NCI-H774 (cell line): Measurements from ENCODE around the gene ZNF425.
"Not testable (repeated sequence)": the region's sequence is repeated elsewhere in the genome, so short reads cannot be mapped to it uniquely, and the experiment has no call there.

Experiments
- DNase-seq: peaks from one replicate; lab custom pipeline; 2025; lab: John Stamatoyannopoulos, UW

ZNF425 gene, protein sequence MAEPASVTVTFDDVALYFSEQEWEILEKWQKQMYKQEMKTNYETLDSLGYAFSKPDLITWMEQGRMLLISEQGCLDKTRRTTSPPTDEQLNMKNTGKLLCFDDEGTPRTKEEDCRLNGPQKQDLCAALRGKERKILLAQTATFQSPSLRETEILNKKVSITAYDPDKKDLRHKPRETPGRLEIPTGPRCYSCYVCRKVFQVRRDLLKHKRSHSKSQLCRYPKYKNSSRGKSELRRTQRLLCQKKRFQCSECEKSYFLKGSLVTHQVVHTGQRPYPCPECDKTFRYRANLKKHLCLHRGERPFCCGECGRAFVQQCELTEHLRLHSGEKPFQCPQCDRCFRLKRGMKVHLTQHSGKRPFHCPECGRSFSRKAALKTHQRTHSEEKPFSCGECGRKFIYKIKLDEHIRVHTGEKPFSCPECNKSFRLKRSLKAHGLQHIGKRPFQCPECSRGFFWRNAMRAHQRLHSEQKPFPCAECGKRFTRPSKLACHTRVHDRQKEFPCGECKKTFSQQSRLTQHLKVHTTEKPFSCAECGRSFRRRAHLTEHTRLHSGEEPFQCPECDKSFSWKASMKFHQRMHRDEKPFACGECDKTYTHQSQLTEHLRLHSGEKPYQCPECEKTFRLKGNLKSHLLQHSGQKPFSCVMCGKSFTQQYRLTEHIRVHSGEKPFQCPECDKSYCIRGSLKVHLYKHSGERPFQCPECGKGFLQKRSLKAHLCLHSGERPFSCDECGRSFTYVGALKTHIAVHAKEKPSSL

DNA sequence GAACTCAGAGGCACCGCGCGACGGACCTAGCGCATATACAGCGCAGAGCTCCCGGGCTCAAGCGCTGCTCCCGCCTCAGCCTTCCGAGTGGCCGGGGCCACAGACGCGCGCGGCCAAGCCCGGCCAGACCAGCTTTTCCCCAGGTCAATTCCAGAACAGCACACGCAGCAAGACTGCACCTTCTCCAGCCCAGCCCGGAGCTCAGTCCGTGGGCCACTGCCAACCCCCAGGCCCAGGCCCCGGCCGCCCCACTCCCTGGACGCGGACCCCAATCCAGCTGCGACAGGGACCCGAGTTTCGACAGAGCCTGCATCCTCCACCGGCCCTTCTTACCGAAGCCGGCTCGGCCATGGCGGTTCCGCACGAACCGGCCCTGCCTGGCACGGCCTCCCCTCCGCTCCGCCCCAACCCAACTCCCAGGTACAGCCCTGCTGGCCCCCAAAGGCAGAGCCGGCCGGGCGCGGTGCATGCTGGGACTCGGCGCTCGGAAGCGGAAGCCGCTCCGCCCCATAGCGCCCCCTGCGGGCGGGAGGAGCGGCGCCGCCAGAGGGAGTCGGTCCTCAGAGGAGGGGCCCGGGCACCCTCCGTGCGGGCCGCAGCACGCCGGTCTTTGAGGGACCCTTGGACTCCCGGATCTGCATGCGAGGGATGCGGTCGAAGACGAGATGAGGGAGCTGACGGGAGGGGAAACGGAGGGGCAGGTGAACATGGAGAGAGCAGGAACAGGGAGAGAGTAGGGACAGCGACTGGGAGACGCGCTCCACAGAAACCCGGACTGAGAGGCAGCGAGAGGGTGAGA lies at the start of gene ZNF425:
Gene ZNF425, minus strand, starts transcription at position 462 of the 799 bp plus-strand sequence. Its CDS starts 111 bp downstream, at position 351.
- peak; percentile 86 for DNase-seq

DNA sequence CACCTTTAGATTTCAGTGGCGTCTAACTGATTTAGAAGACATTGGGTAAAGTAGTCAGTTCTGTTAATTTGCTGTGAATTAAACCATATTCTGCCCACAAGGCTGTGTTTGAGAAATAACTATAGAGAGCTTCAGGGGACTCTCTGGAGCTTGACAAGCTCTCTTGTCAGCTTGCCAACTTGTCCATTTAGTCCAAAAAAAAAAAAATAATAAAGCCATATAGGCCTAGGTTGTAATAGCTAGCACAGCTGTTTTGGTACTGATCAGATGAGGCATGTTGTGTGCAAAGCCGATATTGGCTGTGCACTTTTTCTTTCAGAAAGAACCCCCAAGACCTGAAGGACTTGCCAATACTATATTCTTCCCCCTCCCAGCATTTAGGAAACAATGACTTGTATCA lies 49.0 kb upstream of the ZNF425 start:
- no peak for DNase-seq

GRCh38 chr7:149172534-149172920 lies 46.4 kb upstream of the ZNF425 start:
- no peak for DNase-seq

DNA sequence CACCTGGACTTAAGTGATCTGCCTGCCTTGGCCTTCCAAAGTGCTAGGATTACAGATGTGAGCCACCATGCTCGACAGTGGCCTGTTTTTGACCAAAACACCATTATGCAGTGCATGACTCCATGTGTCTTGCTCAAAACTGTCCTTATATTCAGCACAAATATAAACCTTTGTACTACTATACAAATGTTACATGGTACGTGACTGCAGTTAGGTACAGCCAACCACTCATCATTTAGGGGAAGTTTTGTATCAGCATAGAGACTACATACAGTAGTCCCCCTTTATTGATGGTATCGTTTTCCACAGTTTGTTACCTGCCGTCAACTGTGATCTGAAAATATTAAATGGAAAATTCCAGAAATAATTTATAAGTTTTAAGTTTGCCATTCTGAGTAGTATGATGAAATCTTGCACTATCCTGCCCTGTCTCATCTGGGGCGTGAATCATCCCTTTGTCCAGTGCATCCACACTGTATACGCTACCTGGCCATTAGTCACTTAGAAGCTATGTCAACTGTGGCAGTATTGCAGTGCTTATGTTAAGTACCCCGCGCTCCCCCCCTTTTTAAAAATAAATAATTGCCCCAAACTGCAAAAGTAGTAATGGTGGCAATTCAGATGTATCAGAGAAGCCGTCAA lies 45.9 kb upstream of the ZNF425 start:
- no peak for DNase-seq

DNA sequence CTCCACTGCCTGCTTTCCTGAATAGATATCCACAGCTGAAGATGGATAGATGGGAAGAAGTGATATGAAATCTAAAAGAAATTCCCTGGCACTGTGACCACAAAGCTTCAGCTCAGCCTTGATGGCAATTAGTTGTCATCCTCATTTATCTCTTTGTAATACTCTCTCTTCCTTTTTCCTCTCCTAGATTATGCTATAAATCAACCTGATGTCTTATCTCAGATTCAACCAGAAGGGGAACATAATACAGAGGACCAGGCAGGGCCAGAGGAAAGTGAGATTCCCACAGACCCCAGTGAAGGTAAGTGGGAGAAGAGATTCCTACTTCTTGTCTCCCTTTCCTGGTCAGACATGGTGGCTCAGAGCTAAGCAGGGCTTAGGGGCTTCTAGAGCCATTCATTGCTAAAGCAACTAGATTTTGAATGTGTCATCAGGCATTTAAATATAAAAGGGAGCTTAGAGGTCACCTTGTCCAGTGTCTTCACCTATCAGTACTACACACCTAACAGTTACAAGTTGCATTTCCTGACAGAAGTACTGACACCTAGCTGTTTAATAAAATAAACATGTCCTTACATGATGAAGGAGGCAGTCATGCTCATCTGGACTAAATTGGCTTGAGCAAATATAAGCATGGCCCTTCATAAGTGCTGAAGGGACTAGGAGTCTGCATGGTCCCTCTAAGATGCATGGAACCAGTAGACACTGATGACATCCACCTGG lies 40.7 kb upstream of the ZNF425 start:
- DNase-seq, result no peak

- DNase-seq, result no peak
These were observed 40.0 kb upstream of the ZNF425 start for GRCh38 chr7:149166142-149166541.

DNA sequence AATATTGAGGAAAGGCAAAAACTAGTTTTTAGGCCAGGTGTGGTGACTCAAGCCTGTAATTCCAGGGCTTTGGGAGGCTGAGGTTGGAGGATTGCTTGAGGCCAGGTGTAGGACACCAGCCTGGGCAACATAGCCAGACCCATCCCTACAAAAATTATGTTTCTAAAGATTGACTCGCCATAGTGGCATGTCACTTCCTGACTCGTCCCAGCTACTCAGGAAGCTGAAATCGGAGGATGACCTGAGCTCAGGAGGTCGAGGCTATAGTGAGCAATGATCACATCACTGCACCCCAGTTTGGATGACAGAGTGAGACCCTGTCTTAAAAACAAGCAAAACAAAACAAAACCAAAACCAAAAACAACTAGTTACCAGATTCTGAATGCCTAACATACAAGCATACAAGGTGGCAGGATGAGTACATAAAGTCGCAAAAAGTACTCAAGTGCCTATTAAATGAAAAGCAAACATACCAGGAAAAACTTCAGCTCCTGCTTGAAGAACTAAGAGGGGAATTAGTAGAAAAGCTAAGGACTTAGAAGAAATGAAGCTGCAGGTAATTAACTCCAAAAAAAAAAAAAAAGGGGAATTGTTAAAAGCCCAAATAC lies 35.2 kb upstream of the ZNF425 start:
- DNase-seq, result no peak

DNA sequence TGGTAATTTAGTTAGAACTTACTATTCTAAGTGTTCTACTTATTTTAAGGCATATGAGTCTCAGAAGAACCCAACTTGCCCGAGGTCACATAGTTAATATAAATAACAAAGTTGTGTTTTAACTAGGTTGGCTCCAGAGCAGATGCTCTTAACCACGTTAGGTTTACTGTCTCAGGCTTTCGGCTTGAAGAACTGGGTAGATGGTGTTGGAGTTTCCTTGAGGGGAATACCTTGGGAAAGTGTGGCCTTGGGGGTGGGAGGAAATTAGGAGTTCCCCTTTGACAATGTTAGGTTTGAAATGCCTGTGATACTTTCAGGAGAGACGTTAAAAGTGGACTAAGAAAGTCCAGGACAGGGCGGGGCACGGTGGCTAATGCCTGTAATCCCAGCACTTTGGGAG lies 30.8 kb upstream of the ZNF425 start:
- no peak for DNase-seq

GRCh38 chr7:149154056-149154455 lies 27.9 kb upstream of the ZNF425 start:
- no peak for DNase-seq

DNA sequence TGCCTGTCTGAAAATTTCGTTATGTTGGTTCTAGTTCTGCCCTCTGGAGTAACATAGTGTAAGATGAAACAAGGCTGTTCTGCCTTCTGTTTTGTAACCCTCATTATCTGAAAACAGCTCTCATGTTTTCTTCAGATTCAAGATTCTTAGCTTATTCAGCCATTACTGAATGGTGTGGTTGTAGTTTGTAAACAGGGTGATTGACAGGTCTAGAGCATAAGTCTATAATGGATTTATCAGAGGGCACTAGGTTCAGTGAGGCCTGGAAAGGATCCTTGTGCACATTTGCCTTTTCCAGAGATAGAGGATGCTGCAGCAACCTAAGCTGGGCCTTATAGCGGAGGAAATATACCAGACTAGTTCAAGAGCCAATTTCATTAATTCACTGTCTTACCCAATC lies 27.2 kb upstream of the ZNF425 start:
- DNase-seq, result no peak

DNA sequence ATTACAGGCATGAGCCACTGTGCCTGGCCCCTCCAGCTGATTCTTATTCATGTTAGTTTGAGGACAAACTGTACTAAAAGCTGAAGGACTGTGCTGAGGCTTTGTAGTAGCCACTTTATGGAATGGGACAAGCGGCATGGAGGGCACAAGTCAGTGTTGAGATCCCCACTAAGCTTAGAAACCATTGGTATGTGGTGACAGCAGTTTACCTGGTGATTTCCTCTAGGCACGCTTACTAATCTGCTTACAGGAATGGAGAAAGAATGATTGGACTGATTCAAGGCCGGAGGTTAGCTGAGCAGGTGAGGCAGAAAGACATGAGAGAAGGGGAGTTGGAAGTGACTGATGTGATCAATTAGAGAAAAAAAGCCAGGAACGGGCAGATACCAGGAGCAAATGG lies 24.9 kb upstream of the ZNF425 start:
- no peak for DNase-seq

- DNase-seq, result peak; percentile 18
These were observed 21.9 kb upstream of the ZNF425 start for GRCh38 chr7:149147752-149148653.

DNA sequence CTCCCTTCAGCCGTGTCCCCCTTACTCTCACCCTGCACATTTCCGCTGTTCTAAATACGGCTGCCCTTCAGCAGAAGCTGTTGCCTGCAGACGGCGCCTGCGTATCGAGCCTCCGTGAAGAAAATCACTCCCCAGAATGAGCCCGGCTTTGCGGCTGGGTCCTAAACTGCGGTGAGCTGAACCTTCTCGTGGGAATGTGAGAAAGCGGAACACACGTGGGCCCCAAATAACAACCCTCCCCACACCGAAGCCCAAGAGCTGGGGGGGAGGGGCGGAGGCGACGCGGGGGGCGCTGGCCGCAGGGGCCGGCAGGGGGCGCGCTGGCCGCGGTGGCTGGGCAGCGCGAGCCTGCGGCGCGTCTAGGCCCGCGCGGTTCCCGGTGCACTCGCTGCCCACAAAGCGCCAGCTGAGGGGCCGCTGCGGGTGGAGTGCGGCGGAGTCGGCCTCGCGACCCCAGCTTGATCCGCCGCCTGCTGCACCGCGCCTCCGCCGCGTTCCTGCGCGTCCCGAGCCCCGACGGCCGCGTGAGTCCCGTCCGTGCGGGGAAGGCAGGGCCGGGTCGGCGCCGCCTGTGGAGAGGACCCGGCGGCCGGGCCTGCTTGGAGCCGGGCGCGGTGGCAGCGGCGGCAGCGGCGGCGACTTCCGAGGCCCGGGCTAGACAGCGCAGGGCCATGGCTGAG lies 21.1 kb upstream of the ZNF425 start, which contains the start of gene ZNF398:
Gene ZNF398, plus strand, starts transcription at position 382 of the 680 bp plus-strand sequence. Its CDS starts 290 bp downstream, at position 672.
- peak; percentile 65 for DNase-seq

- no peak for DNase-seq
These were observed 19.1 kb upstream of the ZNF425 start for GRCh38 chr7:149145031-149145845.

- DNase-seq, result not testable (repeated sequence)
These were observed 18.4 kb upstream of the ZNF425 start for GRCh38 chr7:149144436-149144922.

- DNase-seq, result no peak
These were observed 15.8 kb upstream of the ZNF425 start for GRCh38 chr7:149141893-149142292.

- no peak for DNase-seq
These were observed 14.7 kb upstream of the ZNF425 start for GRCh38 chr7:149140831-149141230.

GRCh38 chr7:149136118-149136517 lies 10.0 kb upstream of the ZNF425 start:
- no peak for DNase-seq
